NOMO-1 treated with dmso at 0.1 percent for 144 hours (cell line): Measurements from ENCODE around the gene HAUS7.

Experiments
- DNase-seq: peaks from one replicate; lab custom pipeline; 2025; ENCODE audit not compliant: unreplicated experiment; lab: John Stamatoyannopoulos, UW

Gene HAUS7

DNA sequence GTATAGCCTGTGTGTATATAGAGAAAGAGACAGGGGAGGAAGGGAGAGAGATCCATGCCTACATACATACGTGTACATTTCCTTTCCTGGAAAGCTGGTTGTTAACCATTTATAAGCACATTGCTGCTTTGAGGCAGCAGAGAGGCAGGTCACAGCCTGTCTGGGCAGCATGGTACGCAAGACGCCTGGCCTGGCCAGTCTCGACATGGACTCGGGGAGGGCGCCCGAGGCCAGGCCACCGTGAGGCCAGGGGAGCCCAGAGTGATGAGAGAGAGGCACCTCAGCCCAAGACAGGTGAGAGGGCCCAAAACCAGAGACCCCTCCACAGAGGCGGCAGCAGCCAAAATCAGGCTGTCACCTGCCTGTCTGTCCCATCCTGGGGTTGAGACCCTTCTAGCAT lies 28.4 kb downstream of the HAUS7 start:
- no peak for DNase-seq

DNA sequence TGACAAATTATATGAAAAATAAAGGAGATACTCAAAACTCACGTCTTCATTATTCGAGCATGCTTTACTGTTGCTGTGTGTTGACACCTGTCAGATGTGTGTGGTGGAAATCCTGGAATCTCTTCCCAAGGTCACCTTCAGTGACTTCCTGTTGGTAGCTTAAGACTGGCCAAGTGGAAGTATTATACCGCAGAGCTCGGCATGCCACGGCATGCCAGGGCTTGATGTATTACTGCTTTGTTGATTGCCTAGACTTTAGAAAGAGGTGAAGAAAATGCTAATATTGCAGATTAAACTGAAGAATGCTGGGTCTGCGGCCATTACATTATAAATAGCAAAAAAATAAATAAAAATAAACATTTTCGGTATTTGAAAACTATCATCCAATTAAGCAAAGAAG lies 29.1 kb downstream of the HAUS7 start:
- no peak for DNase-seq

DNA sequence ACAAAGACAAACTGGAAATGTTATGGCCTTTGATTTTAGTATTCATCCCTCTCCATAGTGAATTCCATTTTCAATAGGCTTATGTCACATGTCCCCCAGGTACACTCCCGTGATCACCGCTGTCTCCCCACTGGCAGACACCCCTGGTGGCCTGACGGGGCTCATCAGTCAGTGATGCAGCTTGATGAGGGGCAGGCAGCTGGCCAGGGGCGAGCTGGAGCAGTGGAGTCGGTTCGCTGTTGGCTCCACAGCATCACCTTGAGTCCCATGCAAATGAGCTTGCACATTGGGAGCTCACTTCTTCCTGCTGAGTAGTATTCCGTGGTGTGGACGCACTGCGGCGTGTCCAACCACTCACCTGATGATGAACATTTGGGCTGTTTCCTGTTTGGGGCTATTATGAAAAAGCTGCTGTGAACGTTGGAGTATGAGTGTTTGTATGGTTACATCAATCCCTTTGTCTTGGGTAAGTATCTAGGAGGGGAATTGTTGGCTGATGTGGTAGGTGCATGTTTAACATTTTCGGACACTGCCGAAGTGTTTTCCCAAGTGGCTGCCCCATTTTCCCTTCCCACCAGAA lies 29.7 kb downstream of the HAUS7 start:
- no peak for DNase-seq

DNA sequence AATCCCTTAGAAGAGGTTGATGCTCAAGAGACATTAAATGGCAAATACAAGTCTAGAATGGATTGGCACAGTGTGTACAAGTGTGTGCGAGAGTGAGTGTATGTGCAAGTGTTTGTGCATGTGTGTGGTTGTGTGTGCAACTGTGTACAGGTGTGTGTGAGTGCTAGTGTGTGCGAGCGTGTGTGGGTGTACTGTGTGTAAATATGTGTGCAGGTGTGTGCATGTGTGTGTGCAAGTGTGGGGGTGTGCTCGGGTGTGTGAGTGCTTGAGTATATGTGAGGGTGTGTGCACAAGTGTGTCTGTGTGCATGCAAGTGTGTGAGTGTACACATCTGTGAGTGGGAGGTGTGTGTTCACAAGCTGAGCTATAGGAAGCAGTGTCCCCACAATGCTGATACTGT lies 30.4 kb downstream of the HAUS7 start:
- DNase-seq = no peak

DNA sequence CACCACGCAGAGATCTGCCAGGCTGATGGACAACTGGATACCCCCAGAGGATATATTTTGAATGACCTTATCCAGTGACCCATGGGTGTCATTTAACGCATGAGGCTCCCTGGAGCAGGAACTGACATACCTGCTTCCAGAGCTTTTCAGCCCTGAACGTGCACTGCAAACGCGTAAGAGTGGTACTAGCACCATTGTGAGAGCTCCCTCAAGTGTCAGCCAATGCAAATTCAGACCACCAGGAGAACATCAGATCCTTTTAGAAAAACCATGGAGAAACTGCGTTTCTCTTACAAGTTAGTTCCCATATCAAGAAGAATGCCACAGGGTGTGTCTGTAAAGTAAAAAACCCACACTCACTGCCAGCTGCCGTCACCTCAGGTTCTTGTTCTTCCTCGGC lies 31.8 kb downstream of the HAUS7 start:
- no peak for DNase-seq

DNA sequence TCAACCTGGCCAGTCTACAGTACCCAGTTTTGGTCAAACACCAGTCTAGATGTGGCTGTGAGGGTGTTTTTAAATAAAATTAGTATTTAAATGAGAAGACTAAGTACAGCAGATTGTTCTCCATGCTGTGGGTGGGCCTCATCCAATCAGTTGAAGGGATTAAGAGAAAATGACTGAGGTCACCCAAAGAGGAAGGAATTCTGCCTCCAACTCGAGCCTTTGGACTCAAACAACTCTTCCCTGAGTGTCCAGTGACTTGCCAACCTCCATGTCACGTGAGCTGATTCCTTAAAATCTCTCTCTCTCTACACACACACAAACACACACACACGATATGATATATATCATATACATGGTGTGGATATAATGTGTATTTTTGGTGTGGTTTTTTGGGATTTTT lies 34.5 kb downstream of the HAUS7 start:
- no peak for DNase-seq

DNA sequence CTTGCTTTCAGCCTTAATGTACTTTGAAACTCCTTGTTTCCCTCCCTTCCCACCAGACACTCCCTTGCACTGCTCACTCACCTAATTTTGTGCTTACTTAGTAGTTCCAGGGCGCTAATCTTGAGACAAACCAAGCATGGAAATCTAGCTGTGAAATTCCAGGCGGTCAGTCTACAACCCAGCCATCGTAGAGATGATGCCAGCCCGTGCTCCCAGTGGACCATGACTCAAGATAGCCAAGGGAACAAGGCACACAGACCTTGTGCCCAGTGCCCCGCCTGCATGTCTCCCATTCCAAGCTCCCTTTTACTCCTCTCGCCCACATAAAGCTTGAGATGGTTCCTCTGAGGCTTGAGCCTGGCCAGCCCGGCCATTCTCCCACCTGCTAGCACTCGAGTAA lies 35.6 kb downstream of the HAUS7 start:
- no peak for DNase-seq

DNA sequence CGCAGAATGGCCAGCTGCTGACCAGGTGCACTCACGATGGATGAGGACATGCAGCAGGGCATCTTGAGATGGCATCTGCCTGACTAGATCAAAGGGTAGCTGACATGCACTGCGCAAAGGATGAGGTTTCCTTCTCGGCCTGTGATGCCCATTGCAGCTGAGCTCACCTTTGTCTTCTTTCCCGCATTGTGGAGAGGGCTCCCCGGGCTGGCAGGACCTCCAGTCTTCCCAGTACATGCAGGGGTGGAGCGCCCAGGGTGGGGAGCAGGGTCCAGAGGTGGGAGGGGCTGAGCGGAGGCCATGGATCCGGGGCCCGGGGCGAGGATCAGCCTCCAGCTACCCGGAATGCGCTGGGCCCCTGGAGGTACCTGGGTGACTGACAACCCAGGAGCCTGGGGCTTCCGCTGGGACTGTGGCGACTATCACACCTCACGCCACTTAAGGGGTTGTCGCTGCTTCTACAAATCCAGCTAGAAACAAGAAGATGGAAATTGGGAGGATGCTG lies 36.5 kb downstream of the HAUS7 start:
- DNase-seq = no peak

DNA sequence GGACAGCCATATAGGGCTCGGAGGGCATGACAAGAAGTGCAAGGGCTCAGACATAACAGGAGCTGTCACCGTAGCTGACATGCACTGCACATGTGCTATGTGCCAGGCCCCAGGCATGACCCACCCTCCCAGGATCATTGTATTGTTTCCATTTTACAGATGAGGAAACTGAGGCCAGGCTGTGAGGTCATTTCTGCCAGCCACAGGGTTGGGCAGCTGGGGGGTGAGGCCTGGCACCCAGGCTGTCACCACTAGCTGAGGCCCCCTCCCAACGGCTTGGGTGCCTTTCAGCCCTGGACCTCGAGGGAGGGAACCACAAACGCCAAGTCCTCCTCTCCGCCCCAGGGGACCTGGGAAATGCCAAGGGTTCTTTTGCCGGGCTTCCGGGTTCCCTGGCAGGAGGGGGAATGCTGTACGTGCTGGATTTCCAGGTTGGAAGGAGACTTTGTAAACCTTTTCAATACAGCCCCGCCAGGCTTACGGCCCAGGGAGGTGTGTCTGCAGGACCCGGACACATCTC lies 37.2 kb downstream of the HAUS7 start:
- DNase-seq = no peak

DNA sequence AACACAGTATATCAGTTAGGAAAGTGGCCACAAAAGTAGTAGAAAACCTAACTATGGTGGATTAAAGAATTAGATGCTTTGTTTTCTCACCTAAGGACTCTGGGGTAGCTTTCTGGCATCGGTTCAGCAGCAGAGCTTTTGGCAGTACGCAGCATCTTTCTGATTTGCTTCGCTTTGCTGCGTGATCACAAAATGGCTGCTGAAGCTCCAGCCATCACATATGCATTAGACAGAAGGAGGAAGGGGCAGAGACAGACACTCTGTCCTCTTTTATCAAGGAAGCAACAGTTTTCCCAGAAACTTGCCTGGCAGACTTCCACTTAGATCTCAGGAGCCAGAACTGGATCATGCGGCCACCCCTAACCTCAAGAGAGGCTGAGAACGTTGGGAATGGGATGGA lies 39.6 kb downstream of the HAUS7 start:
- no peak for DNase-seq

DNA sequence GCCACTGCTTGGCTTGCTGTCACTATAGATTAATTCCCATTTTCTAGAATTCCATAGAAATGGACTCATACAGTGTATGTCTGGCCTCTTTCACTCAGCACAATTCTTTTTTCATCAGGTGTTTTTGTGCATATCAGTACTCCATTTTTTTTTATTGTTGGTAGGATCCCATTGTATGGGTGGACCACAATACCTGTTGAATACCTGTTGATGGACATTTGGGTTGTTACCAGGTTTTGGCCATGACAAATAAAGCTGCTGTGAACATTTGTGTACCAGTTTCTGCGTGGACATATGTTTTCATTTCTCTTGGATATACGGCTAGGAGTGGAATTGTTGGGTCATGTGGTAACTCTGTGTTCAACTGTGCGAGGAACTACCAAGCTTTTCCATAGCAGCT lies 44.2 kb downstream of the HAUS7 start:
- DNase-seq = no peak

DNA sequence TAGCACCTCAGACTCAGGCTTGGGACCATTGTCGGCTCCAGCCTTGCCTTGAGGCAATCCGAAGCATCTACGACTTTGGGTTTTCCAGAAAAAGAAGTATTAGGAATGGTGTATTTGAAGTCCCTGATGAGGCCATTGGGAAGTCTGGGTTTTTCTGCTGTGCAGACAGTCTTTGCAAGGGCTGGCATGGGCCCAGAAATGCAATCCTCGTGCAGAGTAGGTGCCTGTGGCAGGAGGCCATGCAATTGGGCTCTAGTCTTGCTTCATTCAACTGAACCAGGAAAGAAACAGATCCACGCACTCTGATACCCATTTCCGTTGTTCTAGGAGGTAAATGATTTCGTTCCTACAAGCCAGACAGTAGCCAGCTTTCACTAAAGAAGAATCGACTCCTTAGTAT lies 46.7 kb downstream of the HAUS7 start:
- no peak for DNase-seq

DNA sequence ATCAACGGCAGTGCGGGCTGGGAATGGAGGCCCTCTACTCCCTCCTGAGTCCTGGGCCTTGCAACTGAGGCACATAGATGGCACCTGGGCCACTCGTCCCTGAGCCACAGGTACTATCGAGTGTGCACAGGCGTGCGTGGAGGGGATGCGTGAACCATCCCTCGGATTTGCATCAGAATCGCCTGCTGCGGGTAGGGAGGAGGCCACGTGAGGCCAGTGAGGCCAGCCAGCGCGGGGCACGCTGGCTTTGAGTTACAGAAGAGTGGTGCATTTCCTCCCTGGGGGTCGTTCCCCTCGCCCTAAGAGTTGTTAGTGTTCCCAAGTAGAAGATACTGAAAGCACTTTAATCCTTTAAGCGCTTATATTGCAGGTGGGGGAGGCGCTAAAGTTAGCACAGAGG lies 48.5 kb downstream of the HAUS7 start:
- DNase-seq = no peak

DNA sequence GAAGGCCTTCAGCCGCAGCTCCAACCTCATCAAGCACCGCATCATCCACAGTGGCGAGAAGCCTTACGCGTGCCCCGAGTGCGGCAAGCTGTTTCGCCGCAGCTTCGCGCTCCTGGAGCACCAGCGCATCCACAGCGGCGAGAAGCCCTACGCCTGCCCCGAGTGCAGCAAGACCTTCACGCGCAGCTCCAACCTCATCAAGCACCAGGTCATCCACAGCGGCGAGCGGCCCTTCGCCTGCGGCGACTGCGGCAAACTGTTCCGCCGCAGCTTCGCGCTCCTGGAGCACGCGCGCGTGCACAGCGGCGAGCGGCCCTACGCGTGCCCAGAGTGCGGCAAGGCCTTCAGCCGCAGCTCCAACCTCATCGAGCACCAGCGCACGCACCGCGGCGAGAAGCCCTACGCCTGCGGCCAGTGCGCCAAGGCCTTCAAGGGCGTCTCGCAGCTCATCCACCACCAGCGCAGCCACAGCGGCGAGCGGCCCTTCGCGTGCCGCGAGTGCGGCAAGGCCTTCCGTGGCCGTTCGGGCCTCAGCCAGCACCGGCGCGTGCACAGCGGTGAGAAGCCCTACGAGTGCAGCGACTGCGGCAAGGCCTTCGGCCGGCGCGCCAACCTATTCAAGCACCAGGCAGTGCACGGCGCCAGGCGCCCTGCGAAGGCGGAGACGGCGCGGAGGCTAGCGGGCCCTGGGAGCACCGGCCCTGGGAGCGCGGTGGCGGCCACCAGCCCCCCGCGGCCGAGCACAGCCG lies 49.4 kb downstream of the HAUS7 start:
- no peak for DNase-seq

DNA sequence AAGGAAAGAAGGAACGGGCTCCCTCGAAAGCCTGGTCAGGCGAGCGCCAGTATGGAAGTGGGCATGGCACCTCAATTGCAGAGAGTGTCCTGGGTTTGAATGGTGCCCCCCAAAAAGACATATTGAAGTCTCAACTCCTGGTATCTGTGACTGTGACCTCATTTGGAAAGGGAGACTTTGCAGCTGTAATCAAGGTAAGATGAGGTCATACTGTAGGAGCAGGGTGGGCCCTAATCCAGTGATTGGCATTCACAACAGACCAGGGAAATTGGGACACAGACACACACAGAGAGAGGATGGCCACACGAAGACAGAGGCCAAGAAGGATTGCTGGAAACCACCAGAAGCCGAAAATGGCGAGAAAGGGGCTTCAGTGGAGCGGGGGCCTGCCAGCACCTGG lies 52.7 kb downstream of the HAUS7 start:
- DNase-seq = no peak

DNA sequence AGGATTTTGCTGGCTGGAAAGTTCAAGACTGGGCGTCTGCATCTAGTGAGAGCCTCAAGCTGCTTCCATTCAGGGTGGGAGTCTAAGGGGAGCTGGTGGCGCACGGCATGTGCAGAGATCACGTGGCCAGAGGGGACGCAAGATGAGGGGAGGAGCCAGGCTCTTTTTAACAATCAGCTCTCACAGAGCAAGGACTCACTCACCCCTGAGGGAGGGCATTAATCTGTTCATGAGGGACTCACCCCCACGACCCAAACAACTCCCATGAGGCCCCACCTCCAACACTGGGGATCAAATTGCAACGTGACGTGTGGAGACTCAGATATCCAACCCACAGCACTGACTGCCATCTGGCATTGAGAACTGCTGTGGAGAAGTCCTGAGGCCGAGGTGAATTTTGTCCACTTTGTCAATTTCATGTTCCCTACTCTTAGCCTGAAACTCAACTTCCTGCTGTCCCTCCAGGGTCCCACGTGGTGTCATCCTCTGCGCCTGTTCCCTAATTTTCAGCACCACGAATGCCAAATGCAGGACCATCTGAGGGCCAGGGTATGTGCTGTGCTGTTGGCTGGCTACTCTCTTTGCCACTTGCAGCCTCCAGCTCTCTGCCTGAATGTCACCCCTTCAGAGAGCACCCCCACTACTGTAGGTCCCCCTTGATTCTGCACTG lies 53.5 kb downstream of the HAUS7 start:
- no peak for DNase-seq

DNA sequence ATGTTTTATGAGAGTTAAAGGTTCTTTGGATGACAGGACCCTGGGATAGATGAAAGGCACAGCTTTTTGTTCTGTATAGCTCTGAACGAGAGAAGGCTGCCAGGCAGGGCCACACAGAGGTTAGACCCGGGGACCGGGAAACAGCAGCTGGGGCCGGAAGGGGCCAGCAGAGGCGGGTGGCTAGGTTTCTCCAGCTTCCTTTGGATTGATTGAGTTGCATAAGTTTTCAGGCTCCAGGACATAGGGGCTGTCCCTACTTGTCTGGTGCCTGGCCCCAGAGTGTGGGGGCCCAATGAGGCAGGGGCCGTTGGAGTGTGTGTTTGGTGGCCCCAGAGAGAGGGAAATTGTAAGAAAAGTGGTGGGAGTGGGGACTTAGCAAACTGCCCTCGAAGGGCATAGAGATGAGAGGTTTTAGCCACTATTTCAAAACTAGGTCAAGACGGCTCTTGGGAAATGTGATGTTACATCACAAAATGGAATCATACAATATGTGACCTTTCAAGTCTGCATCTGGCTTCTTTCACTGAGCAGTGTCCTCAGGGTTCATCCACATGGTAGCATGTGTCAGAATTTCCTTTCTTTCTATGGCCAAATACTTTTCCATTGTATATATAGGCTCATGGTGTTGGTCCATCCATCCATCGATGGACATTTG lies 55.4 kb downstream of the HAUS7 start:
- DNase-seq = no peak

DNA sequence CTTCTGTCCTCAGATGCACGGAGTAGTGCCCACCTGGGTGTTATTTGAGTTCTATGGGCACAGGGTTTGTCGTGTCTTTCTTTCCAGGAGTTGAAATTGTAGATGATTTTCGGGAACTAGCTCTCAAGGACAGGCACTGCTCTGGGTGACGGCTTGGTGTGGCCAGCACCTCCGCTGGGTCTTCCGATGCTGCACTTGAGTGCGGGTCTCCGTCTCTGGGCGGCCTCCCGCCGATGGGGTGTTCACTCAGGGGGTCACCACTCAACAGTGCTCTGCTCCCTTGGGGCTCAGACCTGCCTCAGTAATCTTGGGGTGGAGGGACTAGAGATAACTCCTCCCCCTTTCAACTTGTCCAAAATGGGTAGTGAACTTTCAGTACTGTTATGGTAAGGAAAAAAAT lies 56.6 kb downstream of the HAUS7 start:
- no peak for DNase-seq

DNA sequence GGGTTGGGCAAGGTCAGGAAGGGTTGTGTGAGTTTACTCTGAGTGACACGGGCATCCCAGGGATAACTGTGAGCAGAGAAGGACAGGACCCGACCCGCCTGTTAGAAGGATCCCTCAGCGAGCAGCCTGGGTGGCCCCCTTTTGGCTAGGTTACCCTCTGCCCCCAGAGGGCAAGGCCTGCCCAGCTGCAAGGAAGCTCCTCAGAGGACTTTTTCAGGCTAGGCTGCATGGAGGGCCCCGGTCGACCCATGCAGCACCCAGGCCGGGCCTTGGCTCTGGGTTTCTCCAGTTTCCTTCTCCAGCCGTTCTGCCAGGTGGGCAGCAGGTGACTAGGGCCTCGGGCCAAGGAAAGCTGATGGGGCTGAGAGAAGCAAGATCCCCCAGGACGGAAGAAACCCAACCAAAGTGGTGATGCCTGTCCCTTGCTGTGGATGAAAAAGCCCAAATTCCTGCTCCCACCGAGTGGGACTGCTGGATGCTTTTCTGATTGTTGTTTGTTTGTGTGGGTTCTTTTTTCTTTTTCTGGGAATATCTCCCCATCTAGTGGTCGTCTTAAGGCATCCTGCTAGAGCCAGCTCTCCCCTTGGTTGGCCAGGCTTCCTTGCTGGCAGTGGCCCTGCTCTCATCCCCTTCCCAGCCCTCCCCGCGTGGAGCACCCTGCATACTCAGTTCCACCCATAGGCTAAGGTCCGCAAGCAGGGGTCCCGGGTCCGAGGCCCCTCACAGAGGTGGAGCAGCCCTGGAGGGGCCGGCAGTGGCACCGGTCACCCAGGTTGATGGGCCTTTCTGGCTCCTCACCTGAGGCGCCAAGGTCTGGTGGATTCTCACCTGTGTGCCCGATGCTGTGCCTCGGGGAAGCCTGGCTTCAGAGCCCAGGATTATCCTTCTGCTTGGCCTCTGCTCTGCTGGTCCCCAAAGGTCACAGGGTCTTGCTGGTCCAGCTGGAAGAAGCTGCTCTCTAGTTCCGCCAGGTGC lies 57.3 kb downstream of the HAUS7 start:
- DNase-seq = no peak

DNA sequence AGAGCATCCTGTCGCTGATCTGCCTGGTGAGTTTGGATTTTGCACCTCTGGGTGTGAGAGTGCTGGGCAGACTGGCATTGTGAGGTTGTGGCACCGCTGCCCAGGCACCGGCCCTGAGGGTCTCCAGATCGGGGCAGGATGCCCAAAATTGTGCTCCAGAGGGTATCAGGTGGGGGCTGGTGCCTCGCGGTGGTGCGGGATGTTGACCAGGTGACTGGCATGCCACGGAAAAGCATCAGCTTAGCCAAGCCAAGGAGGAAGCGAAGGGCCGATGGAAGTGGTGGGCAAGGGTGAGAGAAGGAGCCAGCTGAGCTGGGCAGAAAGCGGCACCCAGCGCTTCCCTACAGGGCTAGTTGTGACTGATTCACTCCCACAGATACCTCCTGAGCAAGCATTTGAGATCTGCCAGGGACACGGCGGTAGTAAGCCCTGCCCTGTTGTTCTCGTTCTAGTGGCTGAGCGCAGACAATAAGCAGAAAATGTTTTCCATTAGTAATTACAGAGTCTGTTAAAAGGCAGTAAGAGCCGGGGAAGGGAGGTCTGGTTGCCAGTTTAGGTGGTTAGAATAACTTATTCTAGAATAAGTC lies 58.3 kb downstream of the HAUS7 start:
- no peak for DNase-seq
